SU-DHL-6 (cell line): ENCODE results near the gene ZNF385A.
A peak's percentile ranks its signal among the peaks of the same experiment; 100 is the strongest.

Experiments used
- EZH2phosphoT487 ChIP-seq: fragments of 200-600 bp; sonication (generic), shearing (Covaris generic); conservative IDR thresholded peaks from 2 replicates; pipeline ENCODE4 v1.6.1; 2018; ENCODE audit warnings: mild to moderate bottlenecking, antibody characterized with exemption, low read length, moderate library complexity, mixed read lengths
- TF ChIP-seq, protein P1 (sequence below): fragments of 200-600 bp; sonication (generic); IDR thresholded peaks from one replicate; pipeline ENCODE4 v1.5.1; 2017; ENCODE audit warnings: antibody characterized with exemption, mild to moderate bottlenecking, low read length, moderate library complexity; ENCODE audit not compliant: insufficient read depth, poor library complexity, severe bottlenecking

DNA sequence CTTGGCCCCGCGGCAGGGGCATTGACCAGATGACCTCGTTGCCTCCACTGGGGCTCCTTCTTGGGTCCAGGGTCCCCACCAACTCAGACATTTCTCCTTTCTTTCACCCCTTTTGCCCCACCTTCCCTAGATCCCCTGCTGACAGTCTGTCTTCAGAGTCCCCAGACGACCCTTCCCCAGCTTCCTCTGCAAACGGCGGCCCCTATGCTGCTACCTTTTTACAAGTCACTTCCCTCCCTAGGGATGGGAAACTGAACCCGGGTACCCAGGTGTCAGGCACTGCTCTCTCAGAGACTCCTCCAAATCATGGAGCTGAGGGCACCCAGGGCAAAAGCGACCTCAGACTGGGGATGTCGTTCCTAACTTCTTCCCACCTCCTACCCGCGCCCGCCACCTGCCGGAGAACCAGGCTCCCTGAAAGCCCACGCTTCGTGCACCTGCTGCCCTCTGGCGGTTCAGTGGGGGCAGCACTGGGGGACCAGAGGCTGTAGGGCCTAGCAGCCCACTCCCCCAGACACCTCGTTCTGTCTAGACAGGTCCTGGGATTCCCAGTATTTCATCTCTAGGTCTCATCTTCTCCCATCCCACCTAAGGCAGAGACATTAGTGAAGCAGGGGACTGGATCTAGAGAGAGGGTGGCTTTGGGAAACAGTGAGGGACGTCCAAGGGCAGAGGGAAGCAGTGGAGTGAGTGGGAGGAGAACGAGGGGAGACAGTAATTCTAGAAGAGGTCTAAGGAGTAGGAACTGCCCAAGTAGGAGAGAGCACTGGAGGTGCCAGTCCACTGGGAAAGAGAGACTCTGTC, 4.9 kb downstream of the ZNF385A start:
- TF ChIP-seq, protein P1, sequence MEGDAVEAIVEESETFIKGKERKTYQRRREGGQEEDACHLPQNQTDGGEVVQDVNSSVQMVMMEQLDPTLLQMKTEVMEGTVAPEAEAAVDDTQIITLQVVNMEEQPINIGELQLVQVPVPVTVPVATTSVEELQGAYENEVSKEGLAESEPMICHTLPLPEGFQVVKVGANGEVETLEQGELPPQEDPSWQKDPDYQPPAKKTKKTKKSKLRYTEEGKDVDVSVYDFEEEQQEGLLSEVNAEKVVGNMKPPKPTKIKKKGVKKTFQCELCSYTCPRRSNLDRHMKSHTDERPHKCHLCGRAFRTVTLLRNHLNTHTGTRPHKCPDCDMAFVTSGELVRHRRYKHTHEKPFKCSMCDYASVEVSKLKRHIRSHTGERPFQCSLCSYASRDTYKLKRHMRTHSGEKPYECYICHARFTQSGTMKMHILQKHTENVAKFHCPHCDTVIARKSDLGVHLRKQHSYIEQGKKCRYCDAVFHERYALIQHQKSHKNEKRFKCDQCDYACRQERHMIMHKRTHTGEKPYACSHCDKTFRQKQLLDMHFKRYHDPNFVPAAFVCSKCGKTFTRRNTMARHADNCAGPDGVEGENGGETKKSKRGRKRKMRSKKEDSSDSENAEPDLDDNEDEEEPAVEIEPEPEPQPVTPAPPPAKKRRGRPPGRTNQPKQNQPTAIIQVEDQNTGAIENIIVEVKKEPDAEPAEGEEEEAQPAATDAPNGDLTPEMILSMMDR: peak; percentile 100
- no peak for TF ChIP-seq EZH2phosphoT487
